PC-9 (cell line): ENCODE measurements around the gene GSAP. TPM values are rescaled to one million over a fixed set of nuclear protein-coding genes. Genes with fewer than 3 reads are reported as not detected.
"Not testable (repeated sequence)": the region's sequence is repeated elsewhere in the genome, so short reads cannot be mapped to it uniquely, and the experiment has no call there.

Experiments used
- BruUV-seq: library from RNA; stranded (reverse); fragments of 400-500 nt; replicated peaks from 2 replicates; lab custom pipeline; 2021; lab: Mats Ljungman, UMichigan
- CTCF ChIA-PET: fragments of 300-600 bp; sonication (Branson Sonifier 250); formaldehyde crosslinking; loops from one replicate; lab custom pipeline; 2022; ENCODE audit warnings: antibody characterized with exemption; lab: Charles Lee
- POLR2A ChIA-PET: fragments of 300-600 bp; sonication (Branson Sonifier 250); formaldehyde crosslinking; loops from one replicate; lab custom pipeline; 2022; ENCODE audit warnings: antibody characterized with exemption; ENCODE audit not compliant: unreplicated experiment; lab: Charles Lee
- DNase-seq, 2 experiments: peaks; one replicate each; pipeline versions ENCODE4 v3.0.0 to v3.0.0-alpha.2; 2015 to 2022; ENCODE audit warnings: mixed read lengths in 1 of 2
- H2AFZ ChIP-seq: fragments of 200-600 bp; sonication (generic); 2 replicates; pipeline ENCODE4 v1.8.1; 2017; ENCODE audit warnings: antibody characterized with exemption
- H3F3A ChIP-seq: fragments of 200-600 bp; sonication (generic); 2 replicates; pipeline ENCODE4 v1.8.1; 2017; ENCODE audit warnings: antibody characterized with exemption, mild to moderate bottlenecking, low read depth; ENCODE audit not compliant: insufficient read depth
- H3K27ac ChIP-seq: fragments of 200-600 bp; sonication (generic); 2 replicates; pipeline ENCODE4 v1.6.1; 2016; ENCODE audit warnings: mixed run types
- H3K27me3 ChIP-seq: fragments of 200-600 bp; sonication (generic); 2 replicates; pipeline ENCODE4 v1.6.1; 2016; ENCODE audit warnings: low read depth, mixed run types; ENCODE audit not compliant: insufficient read depth
- H3K36me3 ChIP-seq: fragments of 200-600 bp; sonication (generic); 2 replicates; pipeline ENCODE4 v1.6.1; 2016; ENCODE audit warnings: low read depth, mixed run types
- H3K4me1 ChIP-seq: fragments of 200-600 bp; sonication (generic); replicated peaks from 2 replicates; pipeline ENCODE4 v1.6.1; 2016; ENCODE audit warnings: mixed run types; ENCODE audit not compliant: insufficient read depth
- H3K4me2 ChIP-seq: fragments of 200-600 bp; sonication (generic); 2 replicates; pipeline ENCODE4 v1.6.1; 2017; ENCODE audit warnings: mixed run types
- H3K4me3 ChIP-seq: fragments of 200-600 bp; sonication (generic); 2 replicates; pipeline ENCODE4 v1.6.1; 2016; ENCODE audit warnings: mixed run types
- H3K79me2 ChIP-seq: fragments of 200-600 bp; sonication (generic); 2 replicates; pipeline ENCODE4 v1.6.1; 2017; ENCODE audit warnings: low read depth, mixed run types
- H3K9me2 ChIP-seq: fragments of 200-600 bp; sonication (generic); 2 replicates; pipeline ENCODE4 v1.8.1; 2017; ENCODE audit warnings: mild to moderate bottlenecking; ENCODE audit not compliant: insufficient read depth
- H3K9me3 ChIP-seq: fragments of 200-600 bp; sonication (generic); 2 replicates; pipeline ENCODE4 v1.8.1; 2016; ENCODE audit warnings: low read depth; ENCODE audit not compliant: insufficient read depth
- H4K20me1 ChIP-seq: fragments of 200-600 bp; sonication (generic); 2 replicates; pipeline ENCODE4 v1.8.1; 2017; ENCODE audit not compliant: insufficient read depth
- EZH2 ChIP-seq: fragments of 200-600 bp; sonication (generic); IDR thresholded peaks from 2 replicates; pipeline ENCODE4 v1.8.0; 2017; ENCODE audit warnings: antibody characterized with exemption, low read depth
- intact Hi-C: fragments of 100-400 bp; cut with micrococcal nuclease; formaldehyde crosslinking; loops from one replicate; pipeline ENCODE4 v1.10.0; 2022; ENCODE audit not compliant: unreplicated experiment
- total RNA-seq: library from RNA; stranded (reverse); gene quantifications from 2 replicates; pipeline ENCODE4 v1.2.3, GENCODE V29; 2021
- TF ChIP-seq, protein P1 (sequence below): fragments of 200-600 bp; sonication (generic); conservative IDR thresholded peaks from 2 replicates; pipeline ENCODE4 v1.6.1; 2017; ENCODE audit warnings: mixed run types, antibody characterized with exemption, mild to moderate bottlenecking, moderate library complexity

GSAP gene
- total RNA-seq, 1 experiment from 2014 or later, result 15.6 TPM

DNA sequence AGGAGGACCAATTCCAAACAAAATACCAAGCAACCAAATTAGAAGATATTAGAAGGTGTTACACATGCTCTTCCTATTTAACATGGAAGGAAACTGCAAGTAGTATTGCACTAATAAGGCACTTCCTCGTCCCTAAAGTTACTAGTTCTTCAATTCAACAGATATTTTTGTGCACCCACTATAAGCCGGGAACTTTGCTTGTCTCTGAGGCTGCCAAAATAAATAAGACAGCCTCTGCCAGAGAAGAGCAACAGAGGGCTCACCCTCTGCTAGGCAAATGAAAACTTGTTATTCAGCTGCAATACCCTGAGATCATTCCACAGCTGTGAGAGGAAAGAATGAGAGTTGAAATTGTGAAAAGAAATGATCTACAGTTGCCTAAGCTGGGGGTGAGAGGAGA is 37.4 kb upstream of the GSAP start:
- Histone ChIP-seq H3K4me2 (no peak overlapping the region), H3K9me2 (no peaks in the 10 kb centered on the region), H3K4me3 (no peak overlapping the region), H3F3A (peaks cover 15% of the 10 kb centered on the region), H3K36me3 (no peaks in the 10 kb centered on the region), H3K4me1 (peaks cover 11% of the 10 kb centered on the region), H3K79me2 (no peaks in the 10 kb centered on the region), H3K9me3 (no peaks in the 10 kb centered on the region), H4K20me1 (no peaks in the 10 kb centered on the region), H3K27ac (no peak overlapping the region), H3K27me3 (no peaks in the 10 kb centered on the region), H2AFZ (no peak overlapping the region)
- intact Hi-C loops, result no loop called here
- no TSS peak for BruUV-seq
- POLR2A ChIA-PET, result interaction anchor here (0.5 to 0.7 kb wide), 2 partner anchors 37 to 203 kb away, joined by 6 to 9 read pairs; partner anchors contain the start of gene GSAP
- TF ChIP-seq, protein P1, sequence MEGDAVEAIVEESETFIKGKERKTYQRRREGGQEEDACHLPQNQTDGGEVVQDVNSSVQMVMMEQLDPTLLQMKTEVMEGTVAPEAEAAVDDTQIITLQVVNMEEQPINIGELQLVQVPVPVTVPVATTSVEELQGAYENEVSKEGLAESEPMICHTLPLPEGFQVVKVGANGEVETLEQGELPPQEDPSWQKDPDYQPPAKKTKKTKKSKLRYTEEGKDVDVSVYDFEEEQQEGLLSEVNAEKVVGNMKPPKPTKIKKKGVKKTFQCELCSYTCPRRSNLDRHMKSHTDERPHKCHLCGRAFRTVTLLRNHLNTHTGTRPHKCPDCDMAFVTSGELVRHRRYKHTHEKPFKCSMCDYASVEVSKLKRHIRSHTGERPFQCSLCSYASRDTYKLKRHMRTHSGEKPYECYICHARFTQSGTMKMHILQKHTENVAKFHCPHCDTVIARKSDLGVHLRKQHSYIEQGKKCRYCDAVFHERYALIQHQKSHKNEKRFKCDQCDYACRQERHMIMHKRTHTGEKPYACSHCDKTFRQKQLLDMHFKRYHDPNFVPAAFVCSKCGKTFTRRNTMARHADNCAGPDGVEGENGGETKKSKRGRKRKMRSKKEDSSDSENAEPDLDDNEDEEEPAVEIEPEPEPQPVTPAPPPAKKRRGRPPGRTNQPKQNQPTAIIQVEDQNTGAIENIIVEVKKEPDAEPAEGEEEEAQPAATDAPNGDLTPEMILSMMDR, result no peak
- no peak for TF ChIP-seq EZH2
- no peak for DNase-seq
- CTCF ChIA-PET, result no interaction called here

DNA sequence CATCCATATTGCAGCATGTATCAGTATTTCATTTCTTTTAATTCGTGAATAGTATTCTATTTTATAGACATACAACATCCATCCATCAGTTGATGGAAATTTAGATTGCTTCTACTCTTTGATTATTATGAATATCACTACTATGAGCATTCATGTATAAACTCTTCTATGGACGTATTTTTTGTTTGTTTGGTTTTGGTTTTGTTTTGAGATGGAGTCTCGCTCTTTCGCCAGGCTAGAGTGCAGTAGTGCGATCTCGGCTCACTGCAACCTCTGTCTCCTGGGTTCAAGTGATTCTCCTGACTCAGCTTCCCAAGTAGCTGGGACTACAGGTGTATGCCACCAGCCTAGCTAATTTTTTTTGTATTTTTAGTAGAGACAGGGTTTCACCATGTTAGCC is 35.8 kb upstream of the GSAP start:
- H3F3A ChIP-seq, result peaks cover 15% of the 10 kb centered on the region
- CTCF ChIA-PET, H3K36me3 ChIP-seq: not testable (repeated sequence)

DNA sequence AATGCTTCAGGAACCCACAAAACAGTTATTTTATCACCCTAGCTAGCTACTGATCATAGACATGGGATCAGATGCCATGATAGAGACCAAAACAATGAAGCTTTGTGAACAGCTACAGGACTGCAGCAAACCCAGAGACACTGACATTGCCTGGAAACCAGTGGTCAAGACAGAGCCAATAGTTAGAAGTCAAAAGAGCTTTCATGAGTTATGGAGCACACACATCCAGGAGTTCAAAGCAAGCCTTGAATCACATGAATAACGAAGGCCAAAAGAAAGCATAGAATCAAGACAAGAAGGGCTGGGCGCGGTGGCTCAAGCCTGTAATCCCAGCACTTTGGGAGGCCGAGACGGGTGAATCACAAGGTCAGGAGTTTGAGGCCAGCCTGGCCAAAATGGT is 34.5 kb upstream of the GSAP start:
- Histone ChIP-seq H3K4me1 (peaks cover 9% of the 10 kb centered on the region), H3K9me3 (no peaks in the 10 kb centered on the region), H3K79me2 (no peaks in the 10 kb centered on the region), H2AFZ (no peak overlapping the region), H4K20me1 (no peaks in the 10 kb centered on the region), H3K27ac (no peak overlapping the region), H3K27me3 (no peaks in the 10 kb centered on the region), H3K4me3 (no peak overlapping the region), H3K36me3 (no peaks in the 10 kb centered on the region), H3F3A (peaks cover 13% of the 10 kb centered on the region), H3K4me2 (no peak overlapping the region), H3K9me2 (no peaks in the 10 kb centered on the region)
- ChIA-PET CTCF (no interaction called here), POLR2A (interaction anchor here (0.6 to 0.7 kb wide), 2 partner anchors 19 to 86 kb away, joined by 3 to 5 read pairs; partner anchors contain the start of gene PTPN12)
- intact Hi-C loops, result no loop called here
- BruUV-seq, result no TSS peak
- no peak for DNase-seq
- TF ChIP-seq, protein P1, result no peak
- no peak for TF ChIP-seq EZH2

More for the DNA sequence above, 35.8 kb upstream of the GSAP start:
- H3K27ac ChIP-seq, H3K27me3 ChIP-seq, H2AFZ ChIP-seq, H3K9me3 ChIP-seq, BruUV-seq, H3K9me2 ChIP-seq, H3K4me2 ChIP-seq, H3K79me2 ChIP-seq, intact Hi-C loops, H3K4me3 ChIP-seq, H4K20me1 ChIP-seq, POLR2A ChIA-PET, DNase-seq: not testable (repeated sequence)
- H3K4me1 ChIP-seq, result peaks cover 11% of the 10 kb centered on the region

DNA sequence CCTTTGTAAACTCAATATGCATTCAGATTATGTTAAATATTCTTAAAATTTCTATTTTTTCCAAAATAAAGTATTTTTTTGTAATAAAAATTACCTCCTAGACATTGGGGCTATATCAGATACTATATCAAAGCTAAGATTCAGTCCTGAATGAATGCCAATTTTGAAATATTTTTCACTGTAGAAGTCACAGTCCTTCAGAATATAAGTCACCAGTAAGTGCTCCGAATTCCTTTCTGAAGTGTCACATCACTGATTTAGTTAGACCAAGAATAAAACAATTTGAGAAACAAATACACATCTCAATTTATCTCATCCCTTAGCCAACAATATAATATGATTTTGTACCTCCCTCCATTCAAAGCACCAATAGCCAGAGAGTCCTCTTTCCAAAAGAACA is 33.9 kb upstream of the GSAP start:
- no peaks in the 10 kb centered on the region for H3K9me3 ChIP-seq
- no peaks in the 10 kb centered on the region for H4K20me1 ChIP-seq
- peaks cover 3% of the 10 kb centered on the region for H3K4me1 ChIP-seq
- H3F3A ChIP-seq, result peaks cover 8% of the 10 kb centered on the region
- no TSS peak for BruUV-seq
- intact Hi-C loops, result no loop called here
- H3K79me2 ChIP-seq, result no peaks in the 10 kb centered on the region
- DNase-seq, result no peak
- H3K27ac ChIP-seq, result no peak overlapping the region
- ChIA-PET POLR2A (interaction anchor here (0.6 kb wide), 3 partner anchors 14 to 109 kb away, joined by 3 to 5 read pairs (median 4); partner anchors contain the start of gene PTPN12), CTCF (no interaction called here)
- no peak overlapping the region for H3K4me2 ChIP-seq
- H3K27me3 ChIP-seq, result no peaks in the 10 kb centered on the region
- H2AFZ ChIP-seq, result no peak overlapping the region
- TF ChIP-seq, protein P1, result no peak
- H3K4me3 ChIP-seq, result no peak overlapping the region
- H3K36me3 ChIP-seq, result no peaks in the 10 kb centered on the region
- no peaks in the 10 kb centered on the region for H3K9me2 ChIP-seq
